BJ (cell line): ENCODE measurements around the gene B3GNT8. TPM values are rescaled to one million over a fixed set of nuclear protein-coding genes. Genes with fewer than 3 reads are reported as not detected.
"Not testable (repeated sequence)": the region's sequence is repeated elsewhere in the genome, so short reads cannot be mapped to it uniquely, and the experiment has no call there.

Experiments
- CTCF ChIA-PET: fragments of 350-600 bp; formaldehyde crosslinking; extraction: SDS; loops from one replicate; lab custom pipeline; 2021; ENCODE audit warnings: antibody characterized with exemption, inconsistent platforms; lab: Yijun Ruan, JAX
- POLR2A ChIA-PET: fragments of 300-600 bp; sonication (Branson Sonifier 250); formaldehyde crosslinking; extraction: SDS; loops from one replicate; lab custom pipeline; 2021; ENCODE audit warnings: antibody characterized with exemption; lab: Charles Lee
- DNase-seq: peaks from one replicate; pipeline ENCODE4 v3.0.0-alpha.2; 2011; ENCODE audit warnings: low read depth
- H3K27me3 ChIP-seq: 2 replicates; pipeline ENCODE4 v1.6.0; 2011; ENCODE audit warnings: low read length; ENCODE audit not compliant: control insufficient read depth, insufficient read depth
- H3K36me3 ChIP-seq: 2 replicates; pipeline ENCODE4 v1.5.1; 2011; ENCODE audit warnings: low read length; ENCODE audit not compliant: control insufficient read depth, insufficient read depth
- H3K4me3 ChIP-seq: 2 replicates; pipeline ENCODE4 v1.5.1; 2011; ENCODE audit warnings: low read depth, mild to moderate bottlenecking, control low read depth, low read length
- CTCF ChIP-seq: IDR thresholded peaks from 2 replicates; pipeline ENCODE4 v1.5.1; 2011; ENCODE audit warnings: low read depth, mild to moderate bottlenecking, control low read depth, inconsistent platforms, low read length, moderate library complexity; ENCODE audit not compliant: insufficient read depth
- polyA plus RNA-seq: library from polyadenylated mRNA; depleted of rRNA; stranded (reverse); fragments of >200 nt; gene quantifications from 2 replicates; pipeline ENCODE4 v1.2.3, GENCODE V29; 2011

Gene B3GNT8
- polyA plus RNA-seq, 1 experiment: 0.36 TPM

- Histone ChIP-seq H3K36me3 (peaks cover 13% of the 10 kb centered on the region), H3K4me3 (no peak overlapping the region), H3K27me3 (no peaks in the 10 kb centered on the region)
- DNase-seq: no peak
- TF ChIP-seq CTCF: no peak
- ChIA-PET POLR2A (no interaction called here), CTCF (interaction anchor here (1.9 kb wide), 1 partner anchor 39 kb away, joined by 4 read pairs; no protein-coding TSS in a partner anchor)
These were observed 35.6 kb downstream of the B3GNT8 start for GRCh38 chr19:41391618-41392017.

- POLR2A ChIA-PET: no interaction called here
- CTCF ChIA-PET: no interaction called here
These were observed 40.7 kb downstream of the B3GNT8 start for GRCh38 chr19:41386442-41386841.

GRCh38 chr19:41384351-41384750, 42.8 kb downstream of the B3GNT8 start:
- DNase-seq: no peak
- ChIA-PET POLR2A (no interaction called here), CTCF (no interaction called here)
- no peak for TF ChIP-seq CTCF
- Histone ChIP-seq H3K4me3 (no peak overlapping the region), H3K36me3 (peaks cover 14% of the 10 kb centered on the region), H3K27me3 (no peaks in the 10 kb centered on the region)

More at GRCh38 chr19:41386442-41386841, 40.7 kb downstream of the B3GNT8 start:
- peaks cover 22% of the 10 kb centered on the region for H3K36me3 ChIP-seq
- H3K4me3 ChIP-seq: no peak overlapping the region
- no peak for DNase-seq
- TF ChIP-seq CTCF: no peak
- no peaks in the 10 kb centered on the region for H3K27me3 ChIP-seq

- CTCF ChIA-PET: interaction anchor here (1.3 kb wide), 1 partner anchor 24 kb away, joined by 4 read pairs; no protein-coding TSS in a partner anchor
- POLR2A ChIA-PET: interaction anchor here (1.4 kb wide), 1 partner anchor 18 kb away, joined by 4 read pairs; the partner anchor contains the start of gene B9D2
- DNase-seq: not testable (repeated sequence)
These were observed 45.6 kb downstream of the B3GNT8 start for GRCh38 chr19:41381536-41381935.

GRCh38 chr19:41377977-41378709, 49.0 kb downstream of the B3GNT8 start:
- 0 out of 2 replicates have a peak, but pooled peaks have one; percentile 23 for TF ChIP-seq CTCF
- POLR2A ChIA-PET: interaction anchor here (0.6 kb wide), 1 partner anchor 703 kb away, joined by 11 read pairs; no protein-coding TSS in a partner anchor
- H3K4me3 ChIP-seq: no peak overlapping the region
- H3K36me3 ChIP-seq: peaks cover 5% of the 10 kb centered on the region
- DNase-seq: no peak
- CTCF ChIA-PET: interaction anchor here (0.6 to 1.5 kb wide), 2 partner anchors 16 to 661 kb away, joined by 3 read pairs; partner anchors contain the start of gene ITPKC
- no peaks in the 10 kb centered on the region for H3K27me3 ChIP-seq

More at GRCh38 chr19:41381536-41381935, 45.6 kb downstream of the B3GNT8 start:
- H3K4me3 ChIP-seq, H3K27me3 ChIP-seq: not testable (repeated sequence)
- H3K36me3 ChIP-seq: peaks cover 13% of the 10 kb centered on the region
